Smooth muscle cell of the brain vasculature (primary cell): ENCODE data around the gene AFF3.

Experiments used
- DNase-seq: peaks from one replicate; pipeline ENCODE4 v3.0.0-alpha.2; 2012; ENCODE audit warnings: low read depth, low spot score

Gene AFF3

GRCh38 chr2:99700482-99701398 lies 441.6 kb downstream of the AFF3 start:
- DNase-seq: no peak

GRCh38 chr2:99698896-99699295 lies 443.5 kb downstream of the AFF3 start:
- DNase-seq: no peak

- no peak for DNase-seq
These were observed 444.4 kb downstream of the AFF3 start for GRCh38 chr2:99697811-99698568.

DNA sequence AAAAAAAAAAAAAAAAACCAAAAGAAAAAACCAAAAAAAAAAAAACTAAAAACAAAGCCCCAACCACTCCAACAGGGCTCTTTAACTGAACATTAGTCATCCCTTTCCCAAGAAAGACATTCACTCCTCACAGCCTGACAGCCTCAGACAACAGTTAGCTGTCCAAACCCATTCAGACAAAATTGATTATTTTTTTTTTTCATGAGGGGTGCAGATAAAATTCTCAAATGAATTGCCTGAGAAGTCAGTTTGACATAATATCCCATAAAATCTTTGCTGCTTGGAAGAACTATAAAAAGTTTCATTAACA lies 446.5 kb downstream of the AFF3 start:
- DNase-seq: no peak

- no peak for DNase-seq
These were observed 447.1 kb downstream of the AFF3 start for GRCh38 chr2:99695130-99695943.

DNA sequence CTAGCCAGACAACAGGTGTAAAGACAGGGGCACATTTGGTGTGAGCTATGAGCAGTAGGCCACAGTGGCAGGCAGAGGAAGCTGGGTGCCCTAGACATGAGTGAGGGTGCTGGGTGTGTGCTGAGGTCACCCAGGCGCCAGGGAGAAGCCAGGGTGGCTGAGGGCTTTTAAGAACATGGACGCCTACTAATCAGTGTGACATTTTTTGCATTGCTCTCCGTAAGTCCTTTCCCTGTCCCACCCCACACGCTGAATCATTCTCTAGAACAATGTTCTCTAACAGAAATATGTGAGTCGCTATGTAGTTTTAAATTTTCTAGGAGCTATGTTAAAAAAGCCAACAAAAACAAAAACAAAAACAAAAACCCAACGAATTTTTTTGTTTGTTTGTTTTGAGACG lies 448.1 kb downstream of the AFF3 start:
- no peak for DNase-seq

- DNase-seq: no peak
These were observed 449.6 kb downstream of the AFF3 start for GRCh38 chr2:99692785-99693184.

- DNase-seq: no peak
These were observed 450.5 kb downstream of the AFF3 start for GRCh38 chr2:99691926-99692325.

DNA sequence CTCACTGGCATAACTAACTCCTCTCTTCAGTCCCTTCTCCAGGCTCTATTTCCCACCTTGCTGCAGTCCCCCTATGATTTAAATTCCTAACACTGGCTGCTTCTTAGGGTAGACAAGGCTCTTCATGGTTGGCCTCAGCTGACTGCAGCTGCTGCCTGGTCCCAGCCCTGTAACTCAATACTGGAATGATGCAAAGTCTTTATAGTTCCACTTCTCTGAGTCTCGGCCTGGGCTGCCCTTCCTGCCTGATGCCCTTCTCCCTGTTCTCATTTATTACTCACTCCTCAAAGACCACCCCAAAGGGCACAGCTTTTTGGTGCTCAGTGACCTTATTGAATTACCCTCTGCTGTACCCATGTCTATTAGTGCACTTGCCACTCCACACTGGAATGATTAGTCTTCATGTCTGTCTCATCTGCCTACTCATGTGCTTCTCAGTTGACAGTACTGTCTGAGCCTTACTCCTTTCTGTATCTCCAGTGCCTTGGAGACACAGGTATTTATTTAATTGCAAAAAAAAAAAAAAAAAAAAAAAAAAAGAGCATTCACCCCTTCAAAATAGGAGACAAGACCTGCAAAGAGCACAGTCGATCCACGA lies 453.1 kb downstream of the AFF3 start:
- no peak for DNase-seq

- DNase-seq: no peak
These were observed 453.7 kb downstream of the AFF3 start for GRCh38 chr2:99688699-99689098.

- DNase-seq: no peak
These were observed 459.9 kb downstream of the AFF3 start for GRCh38 chr2:99682275-99683060.

GRCh38 chr2:99680946-99681345 lies 461.4 kb downstream of the AFF3 start:
- no peak for DNase-seq

GRCh38 chr2:99679518-99679917 lies 462.9 kb downstream of the AFF3 start:
- no peak for DNase-seq

DNA sequence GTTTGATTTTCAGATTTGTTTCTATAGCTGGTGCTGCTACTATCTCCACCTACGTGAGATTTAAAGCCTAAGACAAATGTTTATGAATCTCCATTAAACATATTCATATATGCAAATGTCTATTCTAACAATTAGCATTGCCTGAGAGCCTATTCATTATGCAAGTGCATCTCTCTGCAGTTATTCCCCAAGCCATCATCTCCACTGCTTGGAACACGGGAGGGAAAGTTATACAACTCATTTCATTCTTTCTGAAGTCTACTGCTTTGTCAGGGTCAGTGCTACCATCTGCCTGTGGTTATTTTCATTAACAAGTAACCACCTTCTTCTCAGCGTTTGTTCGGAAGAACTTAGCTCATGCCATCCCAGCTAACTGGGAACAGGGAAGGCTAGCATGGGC lies 463.8 kb downstream of the AFF3 start:
- DNase-seq: no peak

DNA sequence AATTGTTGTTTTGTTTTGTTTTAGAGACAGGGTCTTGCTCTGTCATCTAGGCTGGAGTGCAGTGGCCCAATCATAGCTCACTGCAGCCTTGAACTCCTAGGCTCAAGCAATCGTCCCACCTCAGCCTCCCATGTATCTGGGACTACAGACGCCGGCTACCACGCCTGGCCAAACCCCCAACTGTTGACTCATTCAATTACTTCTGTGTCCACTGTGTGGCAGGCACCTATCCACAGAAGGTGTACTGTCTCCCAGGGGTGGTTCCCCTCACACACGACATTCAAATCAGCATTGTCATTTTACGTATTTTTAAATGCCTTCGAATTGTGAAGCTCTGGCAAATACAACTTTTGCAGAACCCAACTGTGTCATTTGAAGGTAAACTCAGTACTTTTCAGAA lies 464.6 kb downstream of the AFF3 start:
- DNase-seq: no peak

DNA sequence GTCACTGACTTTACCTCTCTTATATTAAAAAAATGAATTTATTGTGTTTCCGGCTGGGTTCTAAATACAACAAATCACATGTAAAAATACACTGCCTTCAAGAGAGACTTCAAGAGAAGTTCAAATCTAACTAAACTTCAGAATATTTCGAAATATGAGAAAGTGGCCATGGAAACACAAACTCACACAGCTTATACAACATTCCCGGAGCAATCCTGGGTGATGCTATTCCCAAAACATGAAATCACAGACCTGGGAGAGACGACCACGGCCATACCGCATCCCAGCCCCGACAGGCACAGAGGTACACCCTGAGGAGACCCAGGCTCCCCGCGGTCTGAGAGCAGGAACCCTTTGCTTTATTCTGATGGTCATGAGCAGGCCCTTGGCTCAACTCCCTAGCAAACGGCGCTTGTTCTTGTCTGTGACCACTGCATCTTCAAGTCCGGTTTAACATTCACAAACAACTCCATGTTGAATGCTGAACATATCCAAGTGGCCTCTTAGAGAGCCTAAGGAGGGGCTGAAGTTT lies 467.2 kb downstream of the AFF3 start:
- no peak for DNase-seq

DNA sequence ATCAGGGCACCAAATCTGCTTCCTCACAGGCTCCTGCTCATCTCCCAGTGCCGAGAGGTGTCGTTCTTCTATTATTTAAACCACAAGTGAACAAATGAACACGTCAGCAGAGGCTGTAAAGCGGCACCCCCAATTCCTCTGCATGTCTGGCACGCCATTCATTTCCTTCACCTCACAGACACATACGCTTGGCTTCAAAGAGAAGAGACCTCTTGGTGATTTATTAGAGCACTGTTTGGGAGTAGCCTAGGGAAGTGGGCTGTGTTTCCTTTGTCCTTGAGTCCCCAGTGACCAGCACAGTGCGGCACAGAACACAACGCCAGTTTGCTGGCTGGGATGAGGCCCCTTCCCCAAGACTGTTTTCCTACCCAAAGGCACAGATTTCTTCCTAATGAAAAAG lies 468.3 kb downstream of the AFF3 start:
- no peak for DNase-seq

DNA sequence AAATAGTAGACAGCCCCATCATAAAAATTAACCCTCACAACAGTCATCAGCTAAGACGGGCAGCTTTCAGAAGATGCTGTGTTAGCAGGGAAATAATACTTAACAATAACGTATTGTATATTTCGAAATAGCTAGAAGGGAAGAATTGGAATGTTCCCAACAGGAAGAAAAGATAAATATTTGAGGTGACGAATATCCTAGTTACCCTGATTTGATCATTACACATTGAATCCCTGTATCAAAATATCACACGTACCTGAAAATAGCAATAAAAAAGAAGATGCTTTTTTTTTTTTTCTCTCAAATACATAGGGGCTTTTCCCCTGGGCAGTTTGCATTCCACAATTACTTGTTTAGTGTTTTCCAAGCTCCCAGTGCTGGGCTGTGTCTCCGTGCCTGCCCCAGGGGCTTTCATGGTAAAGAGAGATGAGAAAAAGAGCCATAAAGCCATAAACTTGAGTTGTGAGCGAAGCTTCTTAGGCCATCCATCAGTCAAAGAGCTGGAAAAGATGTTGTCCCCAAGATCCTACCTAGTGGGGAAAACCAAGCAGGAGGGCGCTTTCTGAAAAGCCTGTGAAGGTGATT lies 469.5 kb downstream of the AFF3 start:
- DNase-seq: no peak

DNA sequence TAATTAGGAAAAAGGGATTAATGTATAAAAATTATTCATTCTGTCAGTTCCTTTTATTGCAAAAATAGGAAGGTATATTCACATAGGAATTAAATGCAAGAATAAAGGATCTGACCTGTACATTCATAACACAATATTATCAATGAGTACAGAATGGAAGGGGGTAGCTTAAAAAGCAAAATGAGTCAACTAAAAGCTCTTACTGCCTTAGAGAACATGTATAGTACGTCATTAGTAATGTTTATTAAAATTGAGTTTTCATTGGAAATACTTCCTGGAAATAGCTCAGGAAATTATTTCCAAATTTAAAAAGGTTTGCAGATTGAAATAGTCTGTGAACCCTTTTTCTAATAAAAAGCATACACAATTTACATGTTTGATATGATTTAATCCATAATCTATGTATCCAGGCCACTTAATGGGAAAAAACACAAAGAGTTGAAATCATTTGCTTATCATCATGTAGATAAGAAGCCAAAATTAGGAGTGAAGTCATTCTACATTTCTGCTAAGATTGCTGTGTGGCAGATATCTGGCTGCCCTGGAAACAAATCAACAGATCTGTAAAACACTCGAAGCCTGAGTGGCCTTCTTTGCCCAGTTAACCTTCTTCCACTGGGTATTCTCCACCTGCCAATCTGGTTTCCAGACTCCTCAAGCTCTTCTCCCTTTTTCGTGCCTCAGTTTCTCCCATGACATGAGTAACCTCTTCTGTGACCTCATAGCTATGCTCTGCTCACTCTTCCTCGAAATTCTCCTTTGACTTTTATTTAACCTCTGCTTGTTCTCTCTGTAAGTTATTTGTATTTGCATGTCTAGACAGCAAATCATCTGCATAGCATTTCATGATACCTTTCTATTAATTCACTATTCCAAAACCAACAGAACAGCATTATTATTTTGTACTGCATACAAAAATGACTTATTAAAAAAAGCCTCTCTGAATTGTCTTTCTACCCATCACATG lies 471.3 kb downstream of the AFF3 start:
- DNase-seq: no peak
